Measurements from ENCODE around the gene AUTS2. TPM values are rescaled to one million over a fixed set of nuclear protein-coding genes. Genes with fewer than 3 reads are reported as not detected.

The AUTS2 gene
- total RNA-seq, 1 donor from 2014 or later = 56.0 TPM

DNA sequence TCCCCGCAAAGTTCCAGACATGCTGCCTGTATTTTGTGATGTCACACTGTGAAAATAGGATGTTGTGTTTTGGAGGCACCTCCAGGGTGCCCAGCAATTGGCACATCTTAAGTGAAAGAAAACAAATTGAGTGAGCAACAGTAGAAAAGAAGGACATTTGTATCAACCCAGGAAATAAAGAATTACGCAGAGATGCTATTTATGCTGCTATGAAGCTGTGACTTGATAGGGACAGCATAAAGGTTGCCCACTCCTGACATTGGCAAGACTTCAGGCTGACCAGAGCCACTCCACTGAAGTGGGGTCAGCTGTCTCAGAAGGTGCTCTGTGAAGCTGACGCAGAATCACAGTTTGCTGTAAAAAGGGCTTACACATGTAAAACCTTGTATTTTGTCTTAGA lies 803.8 kb downstream of the AUTS2 start:
- TF ChIP-seq, protein P1, sequence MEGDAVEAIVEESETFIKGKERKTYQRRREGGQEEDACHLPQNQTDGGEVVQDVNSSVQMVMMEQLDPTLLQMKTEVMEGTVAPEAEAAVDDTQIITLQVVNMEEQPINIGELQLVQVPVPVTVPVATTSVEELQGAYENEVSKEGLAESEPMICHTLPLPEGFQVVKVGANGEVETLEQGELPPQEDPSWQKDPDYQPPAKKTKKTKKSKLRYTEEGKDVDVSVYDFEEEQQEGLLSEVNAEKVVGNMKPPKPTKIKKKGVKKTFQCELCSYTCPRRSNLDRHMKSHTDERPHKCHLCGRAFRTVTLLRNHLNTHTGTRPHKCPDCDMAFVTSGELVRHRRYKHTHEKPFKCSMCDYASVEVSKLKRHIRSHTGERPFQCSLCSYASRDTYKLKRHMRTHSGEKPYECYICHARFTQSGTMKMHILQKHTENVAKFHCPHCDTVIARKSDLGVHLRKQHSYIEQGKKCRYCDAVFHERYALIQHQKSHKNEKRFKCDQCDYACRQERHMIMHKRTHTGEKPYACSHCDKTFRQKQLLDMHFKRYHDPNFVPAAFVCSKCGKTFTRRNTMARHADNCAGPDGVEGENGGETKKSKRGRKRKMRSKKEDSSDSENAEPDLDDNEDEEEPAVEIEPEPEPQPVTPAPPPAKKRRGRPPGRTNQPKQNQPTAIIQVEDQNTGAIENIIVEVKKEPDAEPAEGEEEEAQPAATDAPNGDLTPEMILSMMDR (IDR thresholded peaks at IDR 0.05) = no peak
- DNase-seq (no peak), ATAC-seq (no peak)
- H3K4me1 ChIP-seq = no peaks in the 10 kb centered on the region
- H3K4me3 ChIP-seq = no peak overlapping the region
- intact Hi-C loops (cut with DNase I) = no loop called here
- H3K27me3 ChIP-seq = no peaks in the 10 kb centered on the region
- H3K27ac ChIP-seq = no peak overlapping the region
- no peaks in the 10 kb centered on the region for H3K36me3 ChIP-seq
- H3K9me3 ChIP-seq = no peaks in the 10 kb centered on the region

DNA sequence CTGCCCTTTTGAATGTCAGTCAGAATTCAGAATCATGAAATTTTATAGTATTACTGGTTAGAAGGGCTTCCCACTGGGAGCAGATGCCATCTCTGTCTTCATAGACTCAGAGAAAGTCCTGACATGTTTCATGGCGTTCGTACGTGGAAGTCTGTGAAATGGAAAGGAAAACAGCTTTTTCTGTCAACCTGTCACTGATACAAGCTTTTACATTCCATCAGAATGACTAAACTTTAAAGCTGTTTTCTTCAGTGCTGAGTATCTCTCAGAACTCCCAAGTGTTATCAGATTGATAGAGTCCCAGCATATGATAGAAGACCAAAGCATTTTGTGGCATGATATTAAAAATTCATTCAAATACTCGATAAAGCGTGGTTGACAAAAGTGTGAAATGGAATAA lies 807.0 kb downstream of the AUTS2 start:
- DNase-seq = no peak
- TF ChIP-seq, protein P1 (IDR thresholded peaks at IDR 0.05) = no peak
- Histone ChIP-seq H3K27me3 (no peaks in the 10 kb centered on the region), H3K4me3 (no peak overlapping the region), H3K27ac (no peak overlapping the region), H3K9me3 (no peaks in the 10 kb centered on the region), H3K4me1 (no peaks in the 10 kb centered on the region), H3K36me3 (no peaks in the 10 kb centered on the region)
- intact Hi-C loops (cut with DNase I) = no loop called here
- ATAC-seq = no peak

DNA sequence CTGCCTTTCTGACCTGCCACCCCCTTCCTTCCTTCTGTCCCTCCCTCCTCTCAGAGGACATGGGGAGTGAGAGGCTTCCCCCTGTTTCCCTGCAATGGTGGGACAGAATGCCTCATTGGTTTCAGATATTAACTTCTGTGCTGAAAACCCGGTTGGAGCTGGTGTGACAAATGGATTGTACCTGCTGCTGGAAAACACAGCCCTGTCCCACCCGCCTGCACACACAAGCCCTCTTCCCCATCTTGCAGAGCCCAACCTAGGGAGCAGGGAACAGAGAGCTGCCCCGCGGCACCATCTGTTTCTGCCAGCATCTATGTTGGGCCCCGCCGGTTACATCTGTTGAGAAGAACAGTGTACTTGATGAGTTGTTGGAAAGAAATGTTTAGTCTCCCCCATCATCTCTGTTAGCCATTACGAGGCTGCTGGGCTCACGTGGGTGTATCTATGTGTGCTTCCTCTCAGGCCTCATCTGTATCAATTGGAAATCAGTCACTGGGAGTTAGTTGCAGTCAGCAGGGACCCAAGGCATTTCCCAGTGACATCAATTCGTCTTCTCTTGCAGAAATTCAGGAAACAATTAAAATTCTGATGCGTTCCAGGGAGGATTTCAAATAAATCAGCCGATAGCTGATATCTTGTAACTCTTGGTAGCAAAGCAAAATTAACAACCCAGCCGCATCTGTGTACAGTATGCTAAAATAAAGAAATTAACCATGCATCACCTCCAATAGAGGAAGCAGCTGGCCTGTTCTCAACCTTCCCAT lies 808.1 kb downstream of the AUTS2 start:
- Histone ChIP-seq H3K27ac (no peak overlapping the region), H3K9me3 (no peaks in the 10 kb centered on the region), H3K27me3 (no peaks in the 10 kb centered on the region), H3K36me3 (no peaks in the 10 kb centered on the region), H3K4me3 (no peak overlapping the region), H3K4me1 (no peaks in the 10 kb centered on the region)
- ATAC-seq (no peak), DNase-seq (no peak)
- intact Hi-C loops (cut with DNase I) = no loop called here
- TF ChIP-seq, protein P1 (IDR thresholded peaks at IDR 0.05) = no peak

DNA sequence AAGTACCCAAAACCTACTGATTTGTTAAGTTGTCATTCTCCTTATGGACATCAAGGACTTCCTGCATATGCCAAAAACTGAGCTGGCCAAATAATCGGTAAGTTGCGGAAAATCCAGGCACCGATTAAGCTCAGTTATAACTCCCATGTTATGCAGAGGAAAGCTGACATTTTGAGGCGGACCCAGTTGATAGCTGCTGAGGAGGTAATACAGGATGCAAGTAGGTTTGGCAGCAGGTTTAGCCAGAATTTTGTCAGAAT lies 808.6 kb downstream of the AUTS2 start:
- Histone ChIP-seq H3K27ac (no peak overlapping the region), H3K9me3 (no peaks in the 10 kb centered on the region), H3K4me1 (no peaks in the 10 kb centered on the region), H3K27me3 (no peaks in the 10 kb centered on the region), H3K36me3 (no peaks in the 10 kb centered on the region), H3K4me3 (no peak overlapping the region)
- TF ChIP-seq, protein P1 (IDR thresholded peaks at IDR 0.05) = no peak
- intact Hi-C loops (cut with DNase I) = no loop called here
- DNase-seq (no peak), ATAC-seq (no peak)

DNA sequence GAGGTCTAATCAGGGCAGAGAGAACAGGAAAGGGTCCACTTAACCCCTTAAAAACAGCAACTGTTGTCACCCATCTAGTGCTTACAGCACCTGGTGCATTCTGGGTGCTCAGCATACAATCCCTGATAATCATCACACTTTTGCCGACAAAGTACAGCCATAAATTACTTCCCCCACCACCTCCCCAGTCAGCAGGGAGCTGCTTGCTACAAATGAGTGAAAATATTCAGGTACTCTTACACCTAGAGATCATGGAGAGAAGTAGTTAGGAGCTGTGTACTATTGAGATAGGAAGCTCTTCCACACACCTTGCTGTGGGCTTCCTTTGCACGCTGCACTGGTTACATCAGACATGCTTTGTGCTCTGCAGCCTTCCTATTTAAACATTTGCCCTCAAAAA lies 810.2 kb downstream of the AUTS2 start:
- no peak for DNase-seq
- Histone ChIP-seq H3K4me1 (no peaks in the 10 kb centered on the region), H3K4me3 (no peak overlapping the region), H3K9me3 (no peaks in the 10 kb centered on the region), H3K27ac (no peak overlapping the region), H3K27me3 (no peaks in the 10 kb centered on the region), H3K36me3 (no peaks in the 10 kb centered on the region)
- intact Hi-C loops (cut with DNase I) = no loop called here
- no peak for ATAC-seq
- TF ChIP-seq, protein P1 (IDR thresholded peaks at IDR 0.05) = no peak

DNA sequence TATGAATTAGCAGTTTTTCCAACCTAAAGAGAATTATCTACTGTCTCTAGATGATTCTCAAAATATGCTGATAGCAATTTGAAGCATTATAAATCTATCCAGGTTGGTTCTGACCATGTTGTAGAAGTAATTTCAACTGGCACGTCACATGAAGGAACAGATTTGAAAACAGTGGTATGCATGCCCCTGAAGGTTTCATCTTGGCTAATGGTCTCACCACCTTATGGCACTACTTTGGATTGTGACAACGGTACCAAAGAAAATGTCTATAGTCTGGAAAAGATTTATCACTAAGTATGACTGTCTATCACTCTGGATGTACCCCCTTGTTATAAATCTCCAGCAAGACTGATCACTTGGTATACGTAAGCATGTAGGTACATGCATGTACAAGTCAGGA lies 810.6 kb downstream of the AUTS2 start:
- ATAC-seq = no peak
- Histone ChIP-seq H3K27ac (no peak overlapping the region), H3K4me1 (no peaks in the 10 kb centered on the region), H3K4me3 (no peak overlapping the region), H3K9me3 (no peaks in the 10 kb centered on the region), H3K27me3 (no peaks in the 10 kb centered on the region), H3K36me3 (no peaks in the 10 kb centered on the region)
- TF ChIP-seq, protein P1 (IDR thresholded peaks at IDR 0.05) = no peak
- intact Hi-C loops (cut with DNase I) = no loop called here
- no peak for DNase-seq
